ENCODE measurements around the gene CEACAM19.

CEACAM19 gene

DNA sequence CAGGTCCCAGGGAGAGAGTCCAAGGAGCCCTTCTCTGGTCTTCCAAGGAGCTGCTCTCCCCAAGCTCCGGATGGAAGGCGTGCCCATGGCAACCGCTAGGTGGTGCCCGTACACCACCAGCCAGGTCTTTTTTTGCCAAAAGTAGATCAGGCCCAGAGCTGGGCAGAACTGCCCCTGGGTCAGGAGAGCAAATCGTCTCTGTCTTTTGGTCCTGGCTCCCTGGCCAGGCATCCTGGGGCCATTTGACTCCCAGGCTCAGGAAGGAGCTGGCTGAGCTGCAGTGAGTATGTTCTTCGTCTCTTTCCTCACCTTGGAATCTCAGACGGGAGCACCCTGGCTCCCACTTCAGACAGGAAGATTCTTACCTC is 52.7 kb downstream of the CEACAM19 start:
- peak; percentile 88 to 90 (median 90) for DNase-seq

DNA sequence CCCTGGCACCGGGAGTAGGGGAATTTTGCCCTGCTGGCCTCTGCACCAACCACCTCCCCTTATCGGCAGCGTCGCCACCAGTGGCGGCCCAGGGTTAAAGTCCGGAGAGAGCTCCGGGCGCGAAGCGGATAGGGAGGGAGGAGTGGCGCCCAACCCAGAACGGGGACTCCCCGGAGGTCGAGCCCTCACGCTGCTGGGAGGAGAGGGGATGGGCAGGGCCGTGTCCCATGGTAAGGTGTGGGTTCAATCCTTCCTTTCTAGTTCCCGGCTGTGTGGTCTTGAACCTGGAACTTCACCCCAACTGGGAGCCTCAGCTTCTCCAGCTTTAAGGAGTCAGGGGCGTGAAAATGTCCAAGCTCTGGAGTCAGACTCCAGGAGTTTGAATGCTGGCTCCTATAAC is 54.0 kb downstream of the CEACAM19 start:
- DNase-seq, result peak in 2 of 3 donors; percentile 23 to 58

DNA sequence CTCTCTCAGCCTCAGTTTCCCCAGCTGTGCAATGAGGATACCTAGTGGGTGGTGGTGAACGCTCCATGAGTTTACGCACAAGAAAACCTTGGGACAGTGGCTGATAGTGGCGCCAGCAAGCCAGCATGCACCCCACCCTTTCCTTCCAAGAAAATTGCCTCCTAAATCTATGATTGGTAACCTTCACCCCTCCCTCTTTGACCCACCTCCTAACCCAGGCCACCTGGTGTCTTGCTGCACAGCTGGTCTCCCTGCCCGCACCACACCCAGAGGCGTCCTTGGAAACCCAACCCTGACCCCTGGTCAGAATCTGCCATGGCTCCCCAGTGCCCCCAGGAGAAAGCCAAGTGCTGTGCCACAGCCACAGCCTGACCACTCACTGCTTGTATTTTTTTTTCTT is 54.4 kb downstream of the CEACAM19 start:
- no peak for DNase-seq

DNA sequence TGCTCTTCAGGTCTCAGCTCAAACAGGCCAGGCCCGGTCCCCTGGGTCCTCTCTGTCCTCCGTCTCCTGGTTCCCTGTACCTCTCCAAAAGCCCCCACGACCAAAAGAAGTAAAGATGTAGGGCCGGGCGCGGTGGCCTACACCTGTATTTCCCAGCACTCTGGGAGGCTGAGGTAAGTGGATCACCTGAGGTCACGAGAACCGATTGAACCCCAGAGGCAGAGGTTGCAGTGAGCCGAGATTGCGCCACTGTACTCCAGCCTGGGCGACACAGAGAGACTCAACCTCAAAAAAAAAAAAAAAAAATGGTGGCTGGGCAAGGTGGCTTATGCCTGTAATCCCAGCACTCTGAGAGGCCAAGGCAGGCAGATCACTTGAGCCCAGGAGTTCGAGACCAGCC is 55.2 kb downstream of the CEACAM19 start:
- DNase-seq, result no peak

DNA sequence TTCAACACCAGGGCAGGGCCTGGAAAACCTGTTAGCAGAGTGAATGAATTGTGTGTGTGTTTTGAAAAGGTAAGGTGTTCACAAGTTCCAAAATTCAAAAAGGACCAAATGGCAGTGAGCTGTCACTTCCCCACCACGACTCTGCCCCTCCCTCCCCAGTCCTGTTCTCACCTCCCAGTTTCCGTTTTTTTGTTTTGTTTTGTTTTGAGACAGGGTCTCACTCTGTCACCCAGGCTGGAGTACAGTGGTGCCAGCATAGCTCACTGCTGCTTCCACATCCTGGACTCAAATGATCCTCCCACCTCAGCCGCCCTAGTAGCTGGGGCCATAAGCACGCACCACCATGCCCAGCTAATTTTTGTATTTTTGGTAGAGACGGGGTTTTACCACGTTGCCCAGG is 56.9 kb downstream of the CEACAM19 start:
- DNase-seq, result no peak

DNA sequence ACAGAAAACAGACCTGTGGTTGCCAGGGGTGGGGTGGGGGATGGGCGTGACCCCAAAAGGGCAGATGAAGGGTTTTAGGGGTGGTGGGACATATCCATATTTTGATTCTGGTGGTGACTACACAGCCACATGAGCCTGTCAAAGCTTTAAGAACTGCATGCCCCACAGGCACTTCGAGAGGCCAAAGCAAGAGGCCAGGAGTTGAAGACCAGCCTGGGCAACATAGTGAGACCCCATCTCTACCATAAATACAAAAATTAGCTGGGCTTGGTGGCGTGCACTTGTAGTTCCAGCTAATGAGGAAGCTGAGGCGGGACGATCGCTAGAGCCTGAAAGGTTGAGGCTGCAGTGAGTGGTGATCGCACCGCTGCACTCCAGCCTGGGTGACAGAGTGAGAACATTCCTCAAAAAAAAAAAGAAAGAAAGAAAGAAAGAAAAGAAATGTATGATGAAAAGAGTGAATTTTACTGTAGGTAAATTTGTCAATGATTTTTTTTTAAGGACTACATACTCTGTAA is 58.3 kb downstream of the CEACAM19 start:
- DNase-seq, result no peak

DNA sequence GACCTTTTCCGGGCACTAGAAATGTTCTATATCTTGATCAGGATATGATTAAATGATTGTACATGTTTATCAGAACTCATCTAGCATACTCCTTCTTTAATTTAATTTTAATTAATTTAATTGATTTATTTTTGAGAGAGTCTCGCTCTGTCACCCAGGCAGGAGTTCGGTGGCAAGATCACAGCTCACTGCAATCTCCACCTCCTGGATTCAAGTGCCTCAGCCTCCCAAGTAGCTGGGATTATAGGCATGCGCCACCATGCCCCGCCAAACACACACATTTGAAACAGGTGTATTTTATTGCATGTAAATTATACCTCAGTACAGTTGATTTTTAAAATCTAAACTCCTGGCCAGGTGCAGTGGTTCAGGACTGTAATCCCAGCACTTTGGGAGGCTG is 59.8 kb downstream of the CEACAM19 start:
- DNase-seq, result no peak

DNA sequence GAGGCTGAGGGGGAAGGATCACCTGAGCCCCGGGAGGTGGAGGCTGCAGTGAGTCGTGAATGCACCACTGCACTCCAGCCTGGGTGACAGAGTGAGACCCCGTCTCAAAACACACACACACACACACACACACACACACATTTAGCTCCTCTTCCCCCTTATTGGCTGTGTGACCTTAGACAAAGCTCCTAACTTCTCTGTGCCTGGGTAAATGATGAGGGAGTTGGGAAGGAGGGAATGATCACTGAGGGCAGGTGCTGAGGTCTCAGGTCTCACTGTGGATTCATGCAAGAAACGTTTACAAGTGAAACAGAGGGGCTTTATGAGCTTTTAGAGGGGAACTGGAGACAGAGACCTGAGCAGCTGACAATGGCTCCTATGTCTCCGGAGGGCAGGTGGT is 60.3 kb downstream of the CEACAM19 start:
- DNase-seq, result no peak

DNA sequence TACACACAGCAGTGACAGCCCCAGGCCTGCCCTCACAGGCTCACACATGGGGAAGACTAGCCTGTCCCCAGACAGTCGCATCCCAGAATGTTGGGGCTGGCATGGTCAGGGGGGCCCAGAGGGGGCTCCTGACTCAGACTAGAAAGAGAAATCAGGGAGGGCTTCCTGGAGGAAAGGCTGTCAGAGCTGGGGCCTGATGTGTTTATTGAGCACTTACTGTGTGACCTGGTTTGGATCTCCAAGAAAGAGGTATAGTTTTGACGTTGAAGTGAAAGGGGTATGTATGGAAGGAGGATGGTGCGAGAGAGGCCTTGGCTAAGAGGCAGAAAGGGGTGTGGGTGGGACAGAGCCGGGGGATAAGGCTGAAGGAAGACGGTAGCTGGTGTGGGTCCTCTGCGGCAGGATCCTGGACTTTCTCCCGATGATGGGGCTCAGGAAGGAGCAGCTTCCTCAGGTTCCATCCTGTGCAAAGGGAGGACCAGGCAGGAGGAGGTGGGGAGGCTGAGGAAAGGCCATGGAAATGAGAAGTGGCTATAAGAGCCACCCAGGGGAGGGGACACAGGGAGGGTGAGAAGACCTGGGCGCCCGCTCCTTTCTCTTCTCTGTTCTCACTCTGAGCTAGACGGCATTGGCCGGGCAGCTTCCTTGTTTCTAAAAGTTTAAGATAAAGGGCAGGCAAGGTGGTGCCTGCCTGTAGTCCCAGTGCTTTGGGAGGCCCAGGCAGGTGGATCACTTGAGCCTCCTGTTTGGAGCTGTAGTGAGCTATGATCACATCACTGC is 61.1 kb downstream of the CEACAM19 start:
- DNase-seq, result no peak
